NCI-H2029 treated with DMSO at 0.1 percent for 48 hours (cell line): ENCODE measurements around the gene GALR2.
"Not testable (repeated sequence)": the region's sequence is repeated elsewhere in the genome, so short reads cannot be mapped to it uniquely, and the experiment has no call there.

ENCODE experiments used
- DNase-seq: peaks from one replicate; lab custom pipeline; 2025; lab: John Stamatoyannopoulos, UW

GALR2 gene

GRCh38 chr17:76074390-76075363 lies at the start of gene GALR2:
GALR2 (plus strand) TSS chr17:76074781; CDS start chr17:76074884, 103 bp downstream.
- DNase-seq = no peak

- DNase-seq = no peak
Measured at GRCh38 chr17:76025294-76025693, 49.3 kb upstream of the GALR2 start.

GRCh38 chr17:76026714-76027158 lies 47.8 kb upstream of the GALR2 start:
- DNase-seq = no peak

GRCh38 chr17:76027159-76027839 lies 47.3 kb upstream of the GALR2 start, which contains the start of gene EVPL:
EVPL (minus strand) TSS chr17:76027306; CDS start chr17:76027198, 108 bp downstream.
- DNase-seq = no peak

GRCh38 chr17:76032073-76032779 lies 42.4 kb upstream of the GALR2 start:
- no peak for DNase-seq

- no peak for DNase-seq
Measured at GRCh38 chr17:76032780-76033108, 41.8 kb upstream of the GALR2 start.

GRCh38 chr17:76033139-76033538 lies 41.4 kb upstream of the GALR2 start:
- no peak for DNase-seq

GRCh38 chr17:76034428-76035350 lies 39.9 kb upstream of the GALR2 start:
- no peak for DNase-seq

- no peak for DNase-seq
Measured at GRCh38 chr17:76036497-76037261, 37.9 kb upstream of the GALR2 start.

- no peak for DNase-seq
Measured at GRCh38 chr17:76038050-76038449, 36.5 kb upstream of the GALR2 start.

- DNase-seq = no peak
Measured at GRCh38 chr17:76039121-76039520, 35.5 kb upstream of the GALR2 start.

GRCh38 chr17:76040376-76040775 lies 34.2 kb upstream of the GALR2 start:
- no peak for DNase-seq

GRCh38 chr17:76042868-76043267 lies 31.7 kb upstream of the GALR2 start:
- DNase-seq = not testable (repeated sequence)

GRCh38 chr17:76044475-76045007 lies 30.0 kb upstream of the GALR2 start:
- not testable (repeated sequence) for DNase-seq

- DNase-seq = no peak
Measured at GRCh38 chr17:76046064-76046463, 28.5 kb upstream of the GALR2 start.

GRCh38 chr17:76048025-76048605 lies 26.5 kb upstream of the GALR2 start:
- DNase-seq = no peak

- no peak for DNase-seq
Measured at GRCh38 chr17:76048711-76049110, 25.9 kb upstream of the GALR2 start.

GRCh38 chr17:76049239-76049638 lies 25.3 kb upstream of the GALR2 start:
- no peak for DNase-seq

GRCh38 chr17:76049836-76050537 lies 24.6 kb upstream of the GALR2 start:
- DNase-seq = no peak
